A673 (cell line): Measurements from ENCODE around the gene DSCAML1.

ENCODE experiments used
- CTCF ChIP-seq: fragments of 300-800, 200-600 bp; sonication (generic); conservative IDR thresholded peaks from 2 replicates; pipeline ENCODE4 v1.5.1; 2017; ENCODE audit warnings: low read depth, mild to moderate bottlenecking, antibody characterized with exemption, low read length, moderate library complexity, mixed read lengths
- EZH2 ChIP-seq: fragments of 200-600 bp; sonication (generic); IDR thresholded peaks from 2 replicates; pipeline ENCODE4 v1.6.1; 2017; ENCODE audit warnings: borderline replicate concordance, low read depth, mild to moderate bottlenecking, mixed read lengths, antibody characterized with exemption, low read length; ENCODE audit not compliant: poor library complexity, severe bottlenecking

GRCh38 chr11:117511483-117511930, 285.5 kb downstream of the DSCAML1 start:
- TF ChIP-seq EZH2: no peak
- no peak for TF ChIP-seq CTCF
